ENCODE measurements around the gene GLI3.

The GLI3 gene

DNA sequence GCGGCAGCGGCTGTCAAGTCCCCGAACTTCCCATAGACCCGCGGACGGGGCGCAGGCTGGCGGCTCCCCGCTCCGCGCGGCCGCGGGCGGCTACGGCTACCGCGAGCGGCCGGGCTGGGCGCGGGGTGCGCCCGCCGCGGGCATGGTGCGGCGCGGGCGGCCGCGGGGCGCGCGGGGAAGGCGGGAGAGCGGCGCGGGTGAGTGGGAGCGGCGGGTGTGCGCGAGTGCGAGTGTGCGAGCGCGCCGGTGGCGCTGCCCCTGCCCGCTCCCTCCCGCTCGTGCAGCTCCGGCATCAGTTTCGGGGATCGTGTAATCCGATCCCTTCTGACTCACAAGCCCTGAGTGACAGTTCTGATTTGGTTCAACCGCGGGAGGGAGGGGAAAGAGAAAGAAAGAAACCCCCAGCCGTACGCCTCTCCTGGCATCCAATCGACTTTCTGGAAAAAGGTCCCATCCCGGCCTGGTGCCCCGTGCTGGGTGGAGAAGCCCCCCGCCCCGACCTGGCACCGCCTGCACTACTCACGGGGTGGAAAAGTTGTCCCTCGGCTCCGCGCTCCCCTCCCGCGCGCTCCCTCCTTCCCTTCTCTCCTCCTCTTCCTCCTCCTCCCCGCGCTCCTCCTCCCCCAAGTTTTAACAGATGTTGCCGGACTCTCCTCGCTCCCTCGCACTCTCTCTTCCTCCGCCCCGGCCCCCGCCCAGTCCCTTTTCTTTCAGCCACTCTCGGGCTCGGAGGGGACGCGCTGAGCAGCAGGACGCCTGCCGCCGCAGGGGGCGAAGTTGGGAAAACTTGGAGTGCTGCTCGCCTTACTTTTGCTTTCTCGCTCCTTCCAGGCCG is at the start of gene GLI3:
GLI3 (minus strand) TSS at position 234 of the 835 bp plus-strand sequence. CDS start 13,956 bp downstream, outside the sequence.
- no peak for DNase-seq (ENCODE audit: low read depth)

DNA sequence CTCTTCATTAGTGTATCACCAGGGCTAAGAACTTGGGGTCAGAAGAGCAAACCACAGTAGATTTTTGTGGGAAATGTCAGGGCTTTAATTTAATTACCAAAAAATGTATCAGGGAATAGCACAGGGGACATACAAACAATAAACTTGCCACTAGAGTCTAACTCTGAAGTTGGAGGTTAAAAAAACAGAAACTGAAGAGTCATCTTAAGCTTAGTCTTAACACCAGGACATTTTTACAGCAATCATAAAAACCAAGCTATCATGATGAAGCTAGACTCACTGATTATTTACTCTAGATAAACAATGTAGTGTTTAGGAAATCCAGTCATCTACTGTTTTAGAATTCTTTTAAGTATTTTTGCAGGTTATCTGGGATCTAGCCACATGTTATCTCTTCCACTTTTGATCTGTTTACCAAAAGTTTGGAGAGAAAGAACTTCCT is 48.4 kb upstream of the GLI3 start:
- no peak for DNase-seq (ENCODE audit: low read depth)

DNA sequence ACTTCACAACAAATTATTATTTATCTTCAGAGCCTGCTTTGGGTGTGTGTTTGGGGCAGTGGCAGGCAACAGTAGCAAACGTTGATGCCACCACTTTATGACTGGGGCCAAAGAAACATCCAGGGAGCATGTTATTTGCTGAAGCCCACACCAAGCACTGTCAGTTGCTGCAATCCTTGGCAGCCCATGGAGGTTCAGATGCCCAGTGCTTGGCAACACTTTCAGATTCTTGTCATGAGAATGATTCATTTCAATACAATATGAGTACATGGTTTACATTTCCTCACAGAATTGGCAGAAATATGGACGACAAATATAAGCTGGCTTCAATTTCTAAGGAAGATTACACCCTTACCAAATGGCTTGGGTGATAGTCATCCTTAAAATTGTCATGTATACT is 46.5 kb upstream of the GLI3 start:
- DNase-seq (ENCODE audit: low read depth) = no peak

DNA sequence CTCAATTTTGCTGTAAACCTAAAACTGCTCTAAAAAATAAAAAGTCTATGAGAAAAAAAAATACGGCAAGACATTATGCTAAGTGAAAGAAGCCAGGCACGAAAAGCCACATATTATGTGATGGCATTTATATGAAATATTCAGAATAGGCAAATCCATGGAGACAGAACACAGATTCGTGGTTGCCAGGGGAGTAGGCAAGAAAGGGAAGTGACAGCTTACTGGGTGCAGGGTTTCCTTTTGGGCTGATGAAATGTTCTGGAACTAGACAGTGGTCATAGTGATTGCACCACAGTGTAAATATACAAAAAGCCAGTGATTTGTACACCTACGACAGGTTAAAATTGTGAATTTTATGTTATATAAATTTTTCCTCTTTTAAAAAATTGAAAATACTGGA is 41.3 kb upstream of the GLI3 start:
- DNase-seq (ENCODE audit: low read depth) = no peak

DNA sequence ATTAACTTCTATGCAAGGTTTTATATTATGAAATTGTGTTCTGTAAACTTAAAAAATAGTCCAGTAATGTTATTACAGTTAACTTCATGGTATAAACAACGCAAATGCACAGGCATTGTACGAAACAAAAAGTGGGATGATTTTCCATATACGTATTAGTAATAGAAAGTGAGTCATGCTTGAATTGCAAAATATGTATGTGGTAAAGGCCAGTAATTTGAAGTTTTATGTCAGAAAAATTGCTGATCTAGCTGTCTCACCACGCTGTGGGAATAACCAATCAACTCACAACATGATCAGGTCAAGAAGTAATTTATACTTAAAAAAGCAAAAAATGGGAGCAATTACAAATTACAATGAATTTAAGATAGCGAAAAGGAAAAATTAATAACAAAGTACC is 37.0 kb upstream of the GLI3 start:
- DNase-seq (ENCODE audit: low read depth) = no peak

DNA sequence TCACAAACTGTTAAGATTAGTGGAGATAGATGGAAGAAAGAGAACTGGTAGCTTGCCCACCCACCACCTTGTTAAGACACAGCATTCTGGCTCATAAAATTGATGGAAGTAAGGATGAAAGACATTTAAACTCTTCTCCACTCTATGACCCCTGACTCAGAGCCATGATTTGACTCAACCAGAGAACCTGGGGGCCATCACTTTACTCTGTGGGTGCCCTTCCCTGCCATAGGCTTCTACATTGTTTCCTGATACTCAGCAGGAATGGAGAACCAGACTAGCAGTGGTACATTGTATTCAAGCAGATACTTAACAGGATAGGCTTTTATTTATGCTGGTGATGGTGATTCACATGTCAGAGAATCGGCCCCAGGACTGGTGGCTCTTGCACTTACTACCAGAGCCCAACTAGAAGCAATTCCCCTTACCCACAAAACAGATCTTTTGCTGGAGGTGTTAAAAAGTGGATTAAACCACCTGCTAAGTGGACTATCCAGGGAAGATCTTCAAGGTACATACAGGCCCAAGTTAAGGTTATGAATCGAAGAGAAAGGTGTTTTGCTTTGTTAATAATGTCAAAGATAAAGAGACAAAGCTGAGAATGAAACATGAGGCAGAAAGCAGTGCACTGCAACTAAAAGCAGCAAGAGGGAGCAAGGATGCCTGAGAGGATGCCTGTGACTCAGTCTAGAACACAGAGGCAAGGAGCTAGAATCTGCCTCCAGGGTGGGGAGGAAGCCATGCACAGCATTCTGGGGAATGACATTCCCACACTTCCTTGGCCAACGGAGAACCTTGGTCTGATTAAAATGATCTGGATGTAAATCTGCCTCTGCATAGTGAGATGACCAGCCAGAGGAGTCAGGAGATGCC is 36.0 kb upstream of the GLI3 start:
- no peak for DNase-seq (ENCODE audit: low read depth)

DNA sequence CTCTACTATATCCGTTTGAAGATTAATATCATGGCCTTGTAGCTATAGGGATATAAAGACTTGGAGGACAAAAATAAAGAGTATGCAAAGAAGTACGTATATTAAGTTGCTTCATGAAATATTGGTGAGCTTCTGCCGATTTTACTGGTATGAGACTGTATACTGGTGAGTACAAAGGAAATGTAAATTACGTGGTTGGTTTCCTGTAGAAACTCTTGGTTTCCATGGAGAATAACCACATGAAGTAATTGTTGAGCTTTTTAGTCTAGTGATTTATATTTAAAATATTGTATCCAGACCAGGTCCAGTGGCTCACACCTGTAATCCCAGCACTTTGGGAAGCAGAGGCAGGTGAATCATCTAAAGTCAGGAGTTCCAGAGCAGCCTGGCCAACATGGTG is 32.2 kb upstream of the GLI3 start:
- no peak for DNase-seq (ENCODE audit: low read depth)

DNA sequence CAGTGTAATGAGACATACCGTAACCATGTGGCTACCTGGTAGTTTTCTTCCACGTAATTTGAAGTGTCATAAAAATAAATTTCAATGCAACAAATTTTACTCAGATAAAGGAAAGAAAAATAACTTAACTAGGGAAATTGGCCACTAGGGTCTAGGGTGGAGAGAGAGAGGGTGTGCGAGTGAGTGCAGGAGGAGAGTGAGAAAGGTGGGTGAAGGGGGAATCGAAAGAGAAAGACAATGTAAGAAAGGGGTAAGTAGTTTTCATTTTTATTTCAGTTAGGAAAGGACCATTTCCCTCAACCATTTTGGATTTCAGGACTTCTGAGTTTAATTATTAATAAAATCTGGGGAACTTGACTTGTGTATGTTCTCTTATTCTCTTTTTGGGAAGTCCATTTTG is 27.7 kb upstream of the GLI3 start:
- DNase-seq (ENCODE audit: low read depth) = no peak

DNA sequence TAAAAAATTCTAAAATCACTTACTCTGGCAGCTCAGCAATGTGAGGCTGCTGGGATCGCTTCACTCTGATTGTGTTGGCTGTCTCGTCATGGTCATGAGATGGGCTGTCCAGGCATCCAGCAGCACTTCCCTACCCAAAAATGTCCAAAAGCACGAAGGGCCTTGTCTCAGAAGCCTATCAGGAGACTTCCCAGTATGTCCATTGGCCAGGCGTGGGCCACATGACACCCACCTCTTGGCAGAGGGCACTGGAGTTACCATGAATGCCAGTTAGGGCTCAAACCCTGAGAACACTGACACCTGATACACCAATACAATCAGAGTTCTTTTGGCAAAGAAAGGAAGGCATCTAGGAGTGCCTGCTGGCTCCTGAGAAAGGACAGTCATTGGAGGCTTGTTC is 27.0 kb upstream of the GLI3 start:
- no peak for DNase-seq (ENCODE audit: low read depth)

DNA sequence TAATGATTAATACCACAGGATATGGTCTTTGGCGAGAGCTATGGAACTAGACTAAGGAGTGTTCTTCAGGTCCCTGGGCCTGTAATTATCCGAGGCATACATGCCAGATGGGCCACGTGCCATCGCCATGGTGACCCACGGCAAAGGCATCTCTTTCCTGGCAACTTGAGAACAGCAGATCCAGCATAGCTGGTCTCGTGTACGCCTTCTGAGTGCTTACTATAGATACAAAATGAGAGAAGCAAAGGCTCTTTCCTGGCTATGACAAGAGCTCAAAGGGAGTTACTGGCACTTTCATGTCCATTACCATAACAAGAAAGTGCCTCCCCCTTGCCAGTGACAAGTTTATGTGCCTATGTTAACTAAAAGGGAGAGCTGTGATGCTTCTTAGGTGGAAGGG is 26.0 kb upstream of the GLI3 start:
- no peak for DNase-seq (ENCODE audit: low read depth)

DNA sequence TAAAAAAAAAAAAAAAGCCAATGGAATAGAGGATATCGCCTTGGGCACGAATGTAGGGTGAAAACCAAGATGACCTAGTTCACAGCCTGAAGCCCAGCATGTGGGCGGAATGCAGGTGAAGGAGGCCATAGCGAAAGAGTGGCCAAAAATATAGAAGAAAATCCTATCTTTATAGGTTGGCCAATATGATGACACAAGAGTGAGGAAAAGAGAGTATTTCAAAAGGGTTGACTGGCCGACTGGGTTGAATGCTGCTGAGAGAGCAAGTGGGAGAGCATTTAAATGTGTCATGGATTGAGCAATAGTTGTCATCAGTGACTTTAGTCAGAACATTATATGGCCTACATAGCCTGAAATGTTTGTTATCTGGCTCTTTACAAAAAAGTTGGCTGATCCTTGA is 17.2 kb upstream of the GLI3 start:
- DNase-seq (ENCODE audit: low read depth) = no peak

DNA sequence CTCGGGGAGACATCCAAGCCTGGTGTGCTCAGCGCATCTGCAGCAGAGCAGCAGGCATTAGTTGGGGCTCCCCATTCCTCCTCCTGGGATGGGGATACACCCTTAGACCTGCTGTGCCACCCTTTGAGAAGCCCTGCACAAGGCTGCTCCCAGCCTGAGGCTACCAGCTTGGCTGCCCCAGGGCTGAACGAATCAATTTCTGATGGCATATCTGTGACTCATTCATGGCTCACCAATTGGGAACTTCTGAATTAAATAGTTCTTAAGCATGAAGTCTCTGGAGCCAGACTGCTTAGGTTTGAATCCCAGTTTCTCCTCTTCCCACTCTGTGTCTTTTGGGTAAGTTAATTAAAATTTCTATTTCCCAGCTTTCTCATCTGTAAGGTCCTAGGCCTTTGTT is 16.3 kb upstream of the GLI3 start:
- DNase-seq (ENCODE audit: low read depth) = no peak

DNA sequence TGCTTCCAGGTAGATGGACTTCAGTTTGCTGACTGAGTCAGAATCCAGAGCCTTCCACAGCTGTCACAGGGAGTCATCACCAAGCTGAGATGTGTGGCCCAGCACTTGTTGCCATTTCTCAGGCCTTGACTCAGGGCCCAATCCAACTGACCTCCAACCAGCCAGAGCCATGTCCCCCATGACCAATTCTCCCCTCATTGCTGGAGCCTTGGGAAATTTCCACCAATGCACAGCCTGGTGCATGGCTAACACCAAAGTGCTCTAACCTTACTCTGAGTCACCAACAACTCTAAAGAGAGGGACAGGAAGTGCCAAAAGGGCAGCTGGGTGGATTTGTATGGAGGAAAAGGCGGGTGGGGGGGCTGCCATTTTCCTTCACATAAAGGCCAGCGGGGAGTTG is 13.4 kb upstream of the GLI3 start:
- DNase-seq (ENCODE audit: low read depth) = no peak

DNA sequence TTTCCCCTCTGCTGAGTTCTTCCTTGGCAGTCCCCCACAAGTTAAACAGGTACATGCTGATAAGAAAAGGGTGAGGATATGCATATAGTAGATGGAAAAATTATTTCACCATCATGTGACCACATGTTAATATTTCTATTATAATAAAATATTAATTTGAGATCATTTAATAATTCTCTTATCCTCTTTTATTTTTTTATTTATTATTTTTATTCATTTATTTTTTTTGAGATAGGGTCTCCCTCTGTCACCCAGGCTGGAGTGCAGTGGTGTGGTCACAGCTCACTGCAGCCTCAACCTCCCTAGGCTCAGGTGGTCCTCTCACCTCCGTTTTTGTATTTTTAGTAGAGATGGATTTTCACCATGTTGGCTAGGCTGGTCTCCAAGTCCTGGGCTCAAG is 11.6 kb upstream of the GLI3 start:
- no peak for DNase-seq (ENCODE audit: low read depth)

DNA sequence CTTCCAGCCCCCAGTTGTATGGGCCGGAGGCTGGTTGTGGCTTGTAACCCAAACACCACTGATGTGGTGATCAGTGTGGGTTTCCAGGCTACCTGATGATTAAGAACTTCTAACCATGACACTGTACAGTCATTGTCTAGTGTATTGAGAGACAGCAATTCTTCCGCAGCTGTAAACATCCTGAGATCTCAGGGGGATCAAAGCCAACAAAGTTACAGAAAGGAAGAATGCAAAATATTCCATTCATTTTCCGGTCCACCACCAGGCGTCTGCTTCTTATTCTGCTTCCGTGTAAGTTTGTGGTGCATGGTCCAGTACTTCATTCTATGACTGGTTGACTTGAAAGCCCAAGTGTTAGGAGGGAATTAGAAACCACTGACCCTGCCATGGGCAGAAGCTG is 10.3 kb upstream of the GLI3 start:
- DNase-seq (ENCODE audit: low read depth) = no peak

DNA sequence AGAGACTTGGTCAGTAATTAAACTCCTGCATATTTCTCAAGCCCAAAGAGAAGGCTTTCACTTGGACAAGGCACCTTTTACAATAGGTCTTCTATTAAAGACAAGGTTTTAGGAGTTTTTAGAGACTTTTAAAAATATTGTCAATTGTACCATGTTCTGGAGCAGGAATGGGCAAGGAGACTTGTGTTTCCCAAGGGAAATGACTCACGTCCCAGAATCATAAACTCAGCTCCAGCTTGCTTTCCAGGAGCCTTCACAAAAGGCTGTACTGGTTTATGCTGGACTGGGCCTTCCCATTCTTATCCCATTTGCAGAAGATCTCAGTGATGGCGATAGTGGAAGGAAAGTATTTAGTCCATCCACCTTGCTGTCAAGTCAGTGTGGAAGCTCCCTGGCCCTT is 7.8 kb upstream of the GLI3 start:
- DNase-seq (ENCODE audit: low read depth) = no peak

DNA sequence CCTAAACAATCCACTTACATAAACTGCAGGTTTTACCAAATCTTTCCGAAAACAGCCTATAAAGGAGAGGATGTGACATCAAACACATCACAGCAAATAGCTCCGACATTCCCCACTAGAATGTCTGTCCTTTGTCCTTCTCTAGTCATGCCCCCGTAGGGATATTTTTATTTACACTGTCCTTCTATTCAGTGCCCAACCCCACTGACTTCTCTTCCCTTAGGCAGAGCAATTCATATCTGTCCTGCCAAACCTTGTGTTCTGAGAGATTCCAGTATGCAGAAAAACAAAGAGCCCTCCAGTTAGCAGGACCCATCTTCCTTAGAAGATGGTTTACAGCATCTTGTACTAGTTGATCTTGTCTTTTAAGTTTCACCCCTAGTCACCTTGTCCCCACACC is 5.4 kb upstream of the GLI3 start:
- DNase-seq (ENCODE audit: low read depth) = no peak

DNA sequence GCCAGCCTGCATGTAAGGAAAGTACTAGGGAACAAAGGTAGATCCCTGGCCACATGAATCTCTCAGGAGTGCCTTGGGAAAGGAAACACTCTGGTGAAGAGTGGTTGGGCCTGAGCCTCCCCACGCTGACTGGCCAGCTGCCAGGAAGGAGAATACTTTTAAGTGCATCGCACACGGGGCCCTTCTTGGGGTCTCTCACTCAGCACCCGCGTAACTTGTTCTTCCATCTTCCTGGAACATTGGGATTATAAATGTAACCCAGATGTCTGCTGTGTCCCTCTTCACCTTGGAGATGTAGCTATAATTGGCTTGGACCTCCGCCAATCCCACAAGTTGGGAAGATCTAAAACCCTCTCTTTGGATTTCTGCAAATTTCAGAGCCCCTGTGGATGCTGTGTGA is 4.4 kb upstream of the GLI3 start:
- DNase-seq (ENCODE audit: low read depth) = no peak

DNA sequence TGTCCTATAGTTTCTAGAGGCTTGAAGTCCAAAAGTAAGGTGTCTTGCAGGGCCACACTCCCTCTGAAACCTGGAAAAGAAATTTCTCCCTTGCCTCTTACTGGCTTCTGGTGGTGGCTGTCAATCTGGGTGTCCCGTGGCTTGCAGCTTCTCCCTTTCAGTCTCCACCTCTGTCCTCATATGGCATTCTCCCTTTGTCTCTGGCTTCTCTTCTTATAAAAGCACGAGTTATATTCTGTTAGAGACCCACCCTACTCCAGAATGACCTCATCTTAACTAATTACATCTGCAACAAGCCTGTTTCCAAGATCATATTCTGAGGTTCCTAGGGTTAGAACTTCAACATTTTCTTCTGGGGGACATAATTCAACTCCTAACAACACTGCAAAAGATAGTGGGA is 3.4 kb upstream of the GLI3 start:
- DNase-seq (ENCODE audit: low read depth) = no peak

DNA sequence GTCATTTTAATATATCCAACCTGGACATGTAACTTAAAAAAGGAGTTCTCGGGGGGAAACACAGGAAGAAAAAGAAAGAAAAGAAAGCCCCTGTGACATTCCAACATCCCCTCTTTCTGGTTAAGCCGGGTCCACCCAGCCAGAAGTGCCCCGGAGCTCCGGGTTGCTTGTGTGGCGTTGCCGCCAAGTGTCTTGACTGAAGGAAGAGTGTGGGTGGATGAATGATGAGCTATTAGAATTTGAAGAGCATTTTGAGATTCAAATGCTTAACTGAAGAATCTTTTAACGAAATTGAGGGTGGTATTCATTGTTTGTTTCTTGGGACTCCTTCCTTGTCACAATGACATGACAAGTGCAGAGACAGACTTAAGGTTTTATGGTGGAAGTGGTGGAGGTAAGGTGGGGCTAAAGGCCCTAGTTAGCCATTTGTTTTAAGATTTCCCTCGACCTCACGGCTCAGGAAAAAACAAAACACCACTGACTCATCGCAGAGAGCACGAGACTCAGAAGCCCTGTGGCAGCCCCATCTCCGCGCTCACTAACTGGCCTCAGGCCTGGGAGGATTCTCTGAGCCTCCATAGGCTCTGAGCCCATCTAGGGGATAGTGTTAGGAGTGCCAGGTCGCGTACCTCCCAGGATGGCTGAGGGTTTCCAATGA is 1.8 kb upstream of the GLI3 start:
- DNase-seq (ENCODE audit: low read depth) = no peak

DNA sequence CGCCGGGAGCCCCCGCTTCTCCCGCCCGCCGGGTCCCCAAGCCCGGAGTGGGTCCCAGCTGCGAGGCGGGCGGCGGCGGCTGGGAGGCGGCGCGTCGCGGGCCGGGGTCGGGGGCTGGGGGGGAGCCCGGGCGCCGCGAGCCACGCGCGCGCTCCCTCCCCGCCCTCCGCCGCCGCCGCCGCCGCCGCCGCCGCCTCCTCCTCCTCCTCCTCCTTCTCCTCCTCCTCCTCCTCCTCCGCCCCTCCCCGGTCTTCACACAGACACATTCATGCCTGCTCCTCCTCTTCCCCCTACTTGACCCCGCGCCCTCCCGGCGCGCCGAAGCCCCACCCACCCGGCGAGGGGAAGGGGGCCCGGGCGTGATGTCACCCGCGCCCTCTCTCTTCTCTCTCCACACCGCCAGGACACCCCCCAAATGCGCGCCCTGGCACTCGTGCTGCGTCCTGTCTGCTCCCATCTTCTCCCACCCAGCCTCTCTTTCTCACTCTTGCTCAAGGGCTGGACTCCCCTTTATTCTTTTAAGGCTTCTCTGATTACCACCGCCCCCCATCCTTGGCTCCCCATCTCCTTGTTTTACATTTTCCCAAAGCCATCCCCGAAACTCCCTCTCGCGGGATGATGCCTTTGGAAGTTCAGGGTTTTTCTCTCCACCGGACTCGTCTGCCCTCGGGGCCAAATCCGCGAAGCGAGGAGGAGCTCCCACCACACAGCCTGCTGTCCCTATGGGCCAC is 967 bp upstream of the GLI3 start:
- DNase-seq (ENCODE audit: low read depth) = no peak
